Gastrocnemius medialis (tissue), 4 donors: ENCODE measurements around the gene NT5DC4. TPM values are rescaled to one million over a fixed set of nuclear protein-coding genes. Genes with fewer than 3 reads are reported as not detected.
A peak's percentile ranks its signal among the peaks of the same experiment; 100 is the strongest.

ENCODE experiments used
- ATAC-seq, 2 donors: fragments of 150-250 bp; one replicate each; pipeline ENCODE4 v1.9.1; 2016
- DNase-seq, 2 donors: peaks; one replicate each; pipeline ENCODE4 v3.0.0-alpha.2; 2019
- H3K27ac ChIP-seq, 4 donors: fragments of 200-600 bp; sonication (generic); 1 replicate in 1 of 4; 2 replicates in 3 of 4; pipeline ENCODE4 v1.5.1; 2016 to 2018; ENCODE audit warnings: mild to moderate bottlenecking in 2 of 4, moderate library complexity in 1 of 4
- H3K27me3 ChIP-seq, 3 donors: fragments of 200-600 bp; sonication (generic) in 2 of 3; 1 replicate in 1 of 3; 2 replicates in 2 of 3; pipeline versions ENCODE4 v1.5.1 to v1.6.0; 2016 to 2019; ENCODE audit warnings: mild to moderate bottlenecking in 1 of 3, moderate library complexity in 1 of 3
- H3K36me3 ChIP-seq, 2 donors: fragments of 200-600 bp; sonication (generic) in 1 of 2; one replicate each; pipeline ENCODE4 v1.5.1; 2017 to 2018
- H3K4me1 ChIP-seq, 2 donors: fragments of 200-600 bp; sonication (generic) in 1 of 2; one replicate each; pipeline ENCODE4 v1.5.1; 2016 to 2017; ENCODE audit warnings: mild to moderate bottlenecking in 2 of 2
- H3K4me3 ChIP-seq, 4 donors: fragments of 200-600 bp; sonication (generic) in 3 of 4; 1 replicate in 1 of 4; 2 replicates in 3 of 4; pipeline ENCODE4 v1.5.1; 2016 to 2019; ENCODE audit warnings: mild to moderate bottlenecking in 2 of 4
- H3K9me3 ChIP-seq, 3 donors: fragments of 200-600 bp; sonication (generic) in 2 of 3; 1 replicate in 1 of 3; 2 replicates in 2 of 3; pipeline ENCODE4 v1.5.1; 2016 to 2019
- CTCF ChIP-seq, 5 experiments: fragments of 450-650 bp in 3 of 5; fragments of 200-600 bp in 2 of 5; sonication (generic) in 2 of 5; IDR thresholded peaks in 4 of 5; conservative IDR thresholded peaks in 1 of 5; 1 replicate in 4 of 5; 2 replicates in 1 of 5; pipeline ENCODE4 v1.5.1; 2016 to 2019; ENCODE audit warnings: antibody characterized with exemption in 5 of 5, mild to moderate bottlenecking in 3 of 5, moderate library complexity in 3 of 5
- POLR2A ChIP-seq, 2 donors: fragments of 450-650 bp; IDR thresholded peaks; one replicate each; pipeline ENCODE4 v1.6.1; 2017; ENCODE audit warnings: antibody characterized with exemption in 2 of 2, mild to moderate bottlenecking in 2 of 2, moderate library complexity in 2 of 2
- in situ Hi-C, 4 donors: fragments of 200-750 bp; cut with MboI; loops; one replicate each; pipeline versions ENCODE4 v1.15.0 to v1.8.0; 2017; ENCODE audit warnings: low sequenced_read_pairs in 4 of 4
- intact Hi-C: fragments of 100-400 bp; cut with DNase I; formaldehyde crosslinking; loops from one replicate; pipeline ENCODE4 v1.15.1; 2023; ENCODE audit warnings: low total_unique reads
- total RNA-seq, 4 donors: library from RNA; depleted of rRNA; stranded (reverse); fragments of >200 nt; gene quantifications; one replicate each; pipeline versions ENCODE4 v1.1.0 to v1.2.3, GENCODE V29; 2016

NT5DC4 gene
- total RNA-seq, 4 donors from 2014 or later = not detected

GRCh38 chr2:112680666-112681101, 40.1 kb upstream of the NT5DC4 start:
- in situ Hi-C loops = loop anchor here in 1 of 4 donors (10.0 kb wide), 1 partner anchor 56 kb away; no protein-coding TSS in a partner anchor
- no peaks in the 10 kb centered on the region for H3K36me3 ChIP-seq
- H3K27me3 ChIP-seq = no peaks in the 10 kb centered on the region
- TF ChIP-seq CTCF (IDR thresholded peaks at IDR 0.05 in 4 of 5, conservative IDR thresholded peaks at IDR 0.05 in 1 of 5) (no peak), POLR2A (IDR thresholded peaks at IDR 0.05) (no peak)
- peaks cover 18 to 27% of the 10 kb centered on the region in 2 donors for H3K4me1 ChIP-seq
- H3K27ac ChIP-seq = peak overlapping the region; percentile 44 to 72 (median 54)
- intact Hi-C loops = loop anchor here (5.0 kb wide), 1 partner anchor 33 kb away; the partner anchor contains the start of gene SLC20A1
- no peak overlapping the region for H3K4me3 ChIP-seq
- DNase-seq = no peak
- ATAC-seq = peak in 1 of 2 donors; percentile 74
- H3K9me3 ChIP-seq = no peaks in the 10 kb centered on the region

DNA sequence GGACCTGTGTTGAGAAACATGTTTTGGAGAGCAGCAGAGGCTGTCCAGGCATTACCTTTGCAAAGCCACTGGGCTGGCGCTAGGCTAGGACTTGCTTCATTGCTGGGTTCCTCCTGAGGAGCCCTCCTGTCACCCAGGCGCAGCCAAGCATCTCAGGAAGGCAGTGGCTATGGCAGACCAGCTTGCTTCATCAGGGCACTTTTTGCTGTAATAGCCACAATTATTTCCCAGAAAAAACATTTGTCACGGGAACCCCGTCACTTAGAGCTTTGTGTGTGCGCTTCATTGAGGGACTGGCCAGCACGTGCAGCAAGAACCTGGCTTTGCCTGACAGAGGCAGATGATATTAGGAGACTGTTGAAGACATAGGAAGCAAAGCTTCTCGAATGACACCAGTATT, 38.7 kb upstream of the NT5DC4 start:
- no peak for TF ChIP-seq CTCF (IDR thresholded peaks at IDR 0.05 in 4 of 5, conservative IDR thresholded peaks at IDR 0.05 in 1 of 5)
- peaks cover 18 to 27% of the 10 kb centered on the region in 2 donors for H3K4me1 ChIP-seq
- H3K9me3 ChIP-seq = no peaks in the 10 kb centered on the region
- H3K36me3 ChIP-seq = no peaks in the 10 kb centered on the region
- ATAC-seq (no peak), DNase-seq (no peak)
- intact Hi-C loops (loop anchor here (5.0 kb wide), 1 partner anchor 35 kb away; the partner anchor contains the start of gene SLC20A1), in situ Hi-C loops (loop anchor here in 1 of 4 donors (10.0 kb wide), 1 partner anchor 57 kb away; no protein-coding TSS in a partner anchor)
- H3K4me3 ChIP-seq = no peak overlapping the region
- H3K27ac ChIP-seq = no peak overlapping the region
- H3K27me3 ChIP-seq = no peaks in the 10 kb centered on the region

DNA sequence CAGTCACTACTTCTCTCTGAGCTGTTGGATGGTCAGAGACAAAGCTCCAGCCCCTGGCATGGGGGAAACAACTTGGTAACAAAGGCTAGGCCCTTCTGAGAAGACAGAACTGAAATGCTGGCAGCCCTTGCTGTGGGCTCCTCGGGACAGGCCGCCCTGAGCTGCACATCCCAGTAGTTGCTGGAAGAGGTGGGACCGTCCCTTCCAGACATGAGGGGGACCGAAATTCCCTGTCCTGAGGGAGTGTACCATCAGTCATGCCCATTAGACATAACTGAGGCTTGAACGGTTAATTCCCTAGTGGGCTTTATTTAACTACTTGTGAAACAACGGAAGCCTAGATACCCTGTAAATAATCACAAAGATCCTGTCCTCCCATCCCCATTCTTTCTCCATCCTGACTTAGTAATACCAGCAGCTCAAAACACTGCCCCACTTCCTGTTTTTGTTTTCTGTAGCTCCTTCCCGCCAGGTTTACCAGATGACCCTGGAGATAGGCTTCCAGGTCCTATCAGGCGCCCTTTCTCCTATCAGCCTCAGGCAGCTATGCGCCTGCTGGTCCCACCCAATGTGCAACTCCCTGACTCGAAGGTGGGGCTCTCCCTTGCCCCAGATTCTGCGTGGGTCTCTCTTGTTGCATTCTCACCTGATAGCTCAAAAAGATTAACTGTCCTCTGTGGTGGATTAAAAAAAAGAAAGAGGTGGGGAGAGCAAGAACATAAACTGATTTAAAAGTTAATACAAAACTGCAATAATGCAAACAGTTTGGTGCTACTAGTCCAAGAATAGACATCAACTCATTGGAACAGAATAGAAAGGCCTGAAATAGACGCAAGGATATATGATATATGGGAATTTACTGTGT, 37.0 kb upstream of the NT5DC4 start:
- Histone ChIP-seq H3K36me3 (no peaks in the 10 kb centered on the region), H3K27me3 (no peaks in the 10 kb centered on the region), H3K9me3 (no peaks in the 10 kb centered on the region), H3K4me3 (no peak overlapping the region), H3K27ac (no peak overlapping the region), H3K4me1 (peaks cover 18 to 27% of the 10 kb centered on the region in 2 donors)
- DNase-seq (no peak), ATAC-seq (no peak)
- intact Hi-C loops (loop anchor here (5.0 kb wide), 1 partner anchor 36 kb away; the partner anchor contains the start of gene SLC20A1), in situ Hi-C loops (loop anchor here in 1 of 4 donors (10.0 kb wide), 1 partner anchor 59 kb away; no protein-coding TSS in a partner anchor)
- TF ChIP-seq POLR2A (IDR thresholded peaks at IDR 0.05) (no peak), CTCF (IDR thresholded peaks at IDR 0.05 in 4 of 5, conservative IDR thresholded peaks at IDR 0.05 in 1 of 5) (no peak)

GRCh38 chr2:112684415-112684775, 36.4 kb upstream of the NT5DC4 start:
- no peaks in the 10 kb centered on the region for H3K9me3 ChIP-seq
- H3K27me3 ChIP-seq = no peaks in the 10 kb centered on the region
- no peak overlapping the region for H3K27ac ChIP-seq
- ATAC-seq (no peak), DNase-seq (no peak)
- in situ Hi-C loops = loop anchor here in 1 of 4 donors (10.0 kb wide), 1 partner anchor 60 kb away; no protein-coding TSS in a partner anchor
- H3K4me3 ChIP-seq = no peak overlapping the region
- H3K4me1 ChIP-seq = peaks cover 16 to 25% of the 10 kb centered on the region in 2 donors
- H3K36me3 ChIP-seq = no peaks in the 10 kb centered on the region
- no peak for TF ChIP-seq POLR2A (IDR thresholded peaks at IDR 0.05)
- no peak for TF ChIP-seq CTCF (IDR thresholded peaks at IDR 0.05 in 4 of 5, conservative IDR thresholded peaks at IDR 0.05 in 1 of 5)
- intact Hi-C loops = loop anchor here (5.0 kb wide), 1 partner anchor 37 kb away; the partner anchor contains the start of gene SLC20A1
